Endothelial cell of umbilical vein (primary cell): ENCODE measurements around the gene ACTA2. TPM values are rescaled to one million over a fixed set of nuclear protein-coding genes. Genes with fewer than 3 reads are reported as not detected.

Source experiments
- BruUV-seq: library from RNA; stranded (reverse); fragments of 400-500 nt; replicated peaks from 2 replicates; lab custom pipeline; 2021; lab: Mats Ljungman, UMichigan
- CTCF ChIA-PET: fragments of 300-600, 350-600 bp; sonication (Branson Sonifier 250); formaldehyde crosslinking; loops from one replicate; lab custom pipeline; 2021; ENCODE audit warnings: antibody characterized with exemption, inconsistent platforms; lab: Charles Lee
- POLR2A ChIA-PET: fragments of 300-600, 350-600 bp; sonication (Branson Sonifier 250); formaldehyde crosslinking; loops from one replicate; lab custom pipeline; 2021; ENCODE audit warnings: antibody characterized with exemption, inconsistent platforms; lab: Charles Lee
- DNase-seq: peaks from one replicate; pipeline ENCODE4 v3.0.0-alpha.2; 2011; ENCODE audit warnings: low read depth, low spot score
- FAIRE-seq: peaks from 2 replicates; lab custom pipeline; 2011; peaks lifted over from hg19 to GRCh38; lab: Jason Lieb, UNC
- H2AFZ ChIP-seq: 2 replicates; pipeline ENCODE4 v1.6.0; 2012; ENCODE audit warnings: low read depth, low read length, control low read depth, inconsistent platforms
- H3K27ac ChIP-seq: 2 replicates; pipeline ENCODE4 v1.5.1; 2011; ENCODE audit warnings: low read depth, mild to moderate bottlenecking, control low read depth, low read length, moderate library complexity; ENCODE audit not compliant: insufficient read depth
- H3K27me3 ChIP-seq, 2 experiments: 2 replicates each; pipeline versions ENCODE4 v1.6.0 to v1.6.1; 2011; ENCODE audit warnings: low read length in 2 of 2, mixed read lengths in 1 of 2; ENCODE audit not compliant: control insufficient read depth in 2 of 2, insufficient read depth in 2 of 2
- H3K36me3 ChIP-seq, 2 experiments: 2 replicates in 1 of 2; 3 replicates in 1 of 2; pipeline ENCODE4 v1.5.1; 2011; ENCODE audit warnings: low read length in 2 of 2, mild to moderate bottlenecking in 1 of 2, moderate library complexity in 1 of 2; ENCODE audit not compliant: control insufficient read depth in 2 of 2, insufficient read depth in 2 of 2; ENCODE audit errors: extremely low read depth in 1 of 2
- H3K4me1 ChIP-seq: 3 replicates; pipeline ENCODE4 v1.5.1; 2011; ENCODE audit warnings: mild to moderate bottlenecking, low read length; ENCODE audit not compliant: control insufficient read depth, insufficient read depth; ENCODE audit errors: extremely low read depth
- H3K4me2 ChIP-seq: 2 replicates; pipeline ENCODE4 v1.6.1; 2011; ENCODE audit warnings: low read length, control low read depth, mixed read lengths; ENCODE audit not compliant: insufficient read depth
- H3K4me3 ChIP-seq, 3 experiments: fragments of 200-600 bp in 1 of 3; sonication (generic), shearing (Covaris generic) in 1 of 3; replicated peaks in 1 of 3; 2 replicates each; pipeline ENCODE4 v1.5.1; 2011 to 2016; ENCODE audit warnings: control low read depth in 3 of 3, low read length in 3 of 3, mild to moderate bottlenecking in 2 of 3, inconsistent platforms in 1 of 3, low read depth in 1 of 3, moderate library complexity in 1 of 3; ENCODE audit not compliant: insufficient read depth in 1 of 3
- H3K79me2 ChIP-seq: 2 replicates; pipeline ENCODE4 v1.6.0; 2012; ENCODE audit warnings: low read length, inconsistent platforms; ENCODE audit not compliant: control insufficient read depth, insufficient read depth
- H3K9ac ChIP-seq: replicated peaks from 2 replicates; pipeline ENCODE3; 2011; ENCODE audit warnings: low read length, control low read depth; ENCODE audit not compliant: insufficient read depth; ENCODE audit errors: extremely low read depth
- H3K9me1 ChIP-seq: replicated peaks from 3 replicates; pipeline ENCODE4 v1.6.0; 2011; ENCODE audit warnings: mild to moderate bottlenecking, low read length; ENCODE audit not compliant: control insufficient read depth, insufficient read depth; ENCODE audit errors: extremely low read depth
- H3K9me3 ChIP-seq: replicated peaks from 2 replicates; pipeline ENCODE4 v1.5.1; 2012; ENCODE audit warnings: low read length, inconsistent platforms; ENCODE audit not compliant: control insufficient read depth, insufficient read depth
- H4K20me1 ChIP-seq: replicated peaks from 2 replicates; pipeline ENCODE3; 2011; ENCODE audit warnings: mild to moderate bottlenecking, low read length; ENCODE audit not compliant: control insufficient read depth, insufficient read depth; ENCODE audit errors: extremely low read depth
- CTCF ChIP-seq, 2 donors: IDR thresholded peaks; 1 replicate in 1 of 2; 2 replicates in 1 of 2; pipeline ENCODE4 v1.5.1; 2011; ENCODE audit warnings: low read length in 2 of 2, mild to moderate bottlenecking in 2 of 2, moderate library complexity in 2 of 2, control low read depth in 1 of 2, inconsistent platforms in 1 of 2, low read depth in 1 of 2; ENCODE audit not compliant: insufficient read depth in 1 of 2; ENCODE audit errors: extremely low read depth in 1 of 2
- GATA2 ChIP-seq: IDR thresholded peaks from 2 replicates; pipeline ENCODE4 v1.7.0; 2011; ENCODE audit warnings: low read depth, mild to moderate bottlenecking, moderate library complexity, mixed read lengths, low read length; ENCODE audit not compliant: insufficient read length, insufficient read depth
- JUN ChIP-seq: IDR thresholded peaks from 2 replicates; pipeline ENCODE4 v1.6.1; 2011; ENCODE audit warnings: borderline replicate concordance, low read depth; ENCODE audit not compliant: insufficient read length, insufficient read depth
- MAX ChIP-seq: IDR thresholded peaks from 2 replicates; pipeline ENCODE4 v1.6.1; 2011; ENCODE audit not compliant: insufficient read depth, insufficient read length
- MYC ChIP-seq: IDR thresholded peaks from one replicate; pipeline ENCODE4 v1.6.1; 2011; ENCODE audit warnings: mild to moderate bottlenecking, low read depth, low read length
- POLR2A ChIP-seq: IDR thresholded peaks from 2 replicates; pipeline ENCODE4 v1.6.1; 2012; ENCODE audit warnings: low read depth, mild to moderate bottlenecking, control low read depth, low read length
- dilution Hi-C: fragments of 300-500 bp; cut with MboI; formaldehyde crosslinking; loops from one replicate; pipeline ENCODE4 v1.15.0; 2019; ENCODE audit warnings: low sequenced_read_pairs; ENCODE audit not compliant: extremely low pct_ligation_motif_present
- intact Hi-C: fragments of 100-400 bp; cut with micrococcal nuclease; formaldehyde crosslinking; loops from one replicate; pipeline ENCODE4 v1.10.0; 2022
- polyA plus RNA-seq, 4 experiments: library from polyadenylated mRNA; depleted of rRNA in 3 of 4; stranded (reverse) in 3 of 4; unstranded in 1 of 4; fragments of >200 nt; gene quantifications; 2 replicates each; pipeline versions ENCODE4 v1.2.1 to v1.2.3, GENCODE V29; 2011 to 2012; ENCODE audit warnings: missing spikeins in 1 of 4
- total RNA-seq: library from RNA; stranded (reverse); gene quantifications from 2 replicates; pipeline ENCODE4 v1.2.3, GENCODE V29; 2021

The ACTA2 gene
- total and polyA plus RNA-seq, 2 donors (not counting 3 experiments of a cell fraction or from before 2014, with no cell fraction given): 6.3 to 9.7 TPM

- H3K79me2 ChIP-seq: no peaks in the 10 kb centered on the region
- H4K20me1 ChIP-seq: no peaks in the 10 kb centered on the region
- POLR2A ChIA-PET: no interaction called here
- CTCF ChIA-PET: interaction anchor here (0.6 to 11.9 kb wide), 45 partner anchors 9 to 370 kb away, joined by 3 to 584 read pairs (median 6); partner anchors contain the start of genes CH25H, FAS and STAMBPL1
- peak; percentile 80 for DNase-seq
- H3K4me1 ChIP-seq: peaks cover 4% of the 10 kb centered on the region
- peaks cover 0 to 2% of the 10 kb centered on the region in 2 experiments for H3K27me3 ChIP-seq
- H3K36me3 ChIP-seq: no peaks in the 10 kb centered on the region
- dilution Hi-C loops: no loop called here
- no TSS peak for BruUV-seq
- H2AFZ ChIP-seq: peak overlapping the region; percentile 10
- intact Hi-C loops: loop anchor here (1.0 to 5.0 kb wide), 7 partner anchors 52 to 783 kb away; partner anchors contain the start of gene RNLS
- no peaks in the 10 kb centered on the region for H3K9me1 ChIP-seq
- no peak overlapping the region for H3K9ac ChIP-seq
- no peak overlapping the region for H3K27ac ChIP-seq
- H3K4me2 ChIP-seq: peak overlapping the region; percentile 23
- no peaks in the 10 kb centered on the region for H3K9me3 ChIP-seq
- TF ChIP-seq CTCF (IDR thresholded peaks at IDR 0.05; ENCODE audit: extremely low read depth in 1 of 2, insufficient read depth in 1 of 2, low read depth in 1 of 2, low read length in 2 of 2) (peak; percentile 76 to 82), MYC (no peak)
- peak; percentile 88 for FAIRE-seq
- H3K4me3 ChIP-seq: no peak overlapping the region
Measured at GRCh38 chr10:88934900-88935672, 17.5 kb downstream of the ACTA2 start.

GRCh38 chr10:88933564-88933963 is 19.0 kb downstream of the ACTA2 start:
- no peaks in the 10 kb centered on the region for H3K9me3 ChIP-seq
- H3K4me3 ChIP-seq: no peak overlapping the region
- dilution Hi-C loops: no loop called here
- no peak overlapping the region for H2AFZ ChIP-seq
- DNase-seq (no peak), FAIRE-seq (no peak)
- intact Hi-C loops: loop anchor here (5.0 kb wide), 3 partner anchors 246 to 781 kb away; partner anchors contain the start of gene RNLS
- H4K20me1 ChIP-seq: no peaks in the 10 kb centered on the region
- H3K4me2 ChIP-seq: no peak overlapping the region
- peaks cover 4% of the 10 kb centered on the region for H3K4me1 ChIP-seq
- ChIA-PET CTCF (interaction anchor here (1.0 to 11.9 kb wide), 36 partner anchors 10 to 369 kb away, joined by 3 to 584 read pairs (median 8); partner anchors contain the start of genes CH25H, FAS, RNLS and STAMBPL1), POLR2A (no interaction called here)
- H3K27me3 ChIP-seq: peaks cover 0 to 2% of the 10 kb centered on the region in 2 experiments
- H3K36me3 ChIP-seq: no peaks in the 10 kb centered on the region
- no peaks in the 10 kb centered on the region for H3K79me2 ChIP-seq
- BruUV-seq: no TSS peak
- H3K9me1 ChIP-seq: no peaks in the 10 kb centered on the region
- no peak for TF ChIP-seq JUN
- no peak for TF ChIP-seq MAX
- no peak for TF ChIP-seq POLR2A
- no peak for TF ChIP-seq GATA2
- no peak overlapping the region for H3K27ac ChIP-seq
- no peak overlapping the region for H3K9ac ChIP-seq
